NCI-H510A treated with DMSO at 0.1 percent for 48 hours (cell line): ENCODE measurements around the gene ERVFRD-1.
"Not testable (repeated sequence)": the region's sequence is repeated elsewhere in the genome, so short reads cannot be mapped to it uniquely, and the experiment has no call there.

Experiments used
- DNase-seq: peaks from one replicate; lab custom pipeline; 2025; lab: John Stamatoyannopoulos, UW

Gene ERVFRD-1

DNA sequence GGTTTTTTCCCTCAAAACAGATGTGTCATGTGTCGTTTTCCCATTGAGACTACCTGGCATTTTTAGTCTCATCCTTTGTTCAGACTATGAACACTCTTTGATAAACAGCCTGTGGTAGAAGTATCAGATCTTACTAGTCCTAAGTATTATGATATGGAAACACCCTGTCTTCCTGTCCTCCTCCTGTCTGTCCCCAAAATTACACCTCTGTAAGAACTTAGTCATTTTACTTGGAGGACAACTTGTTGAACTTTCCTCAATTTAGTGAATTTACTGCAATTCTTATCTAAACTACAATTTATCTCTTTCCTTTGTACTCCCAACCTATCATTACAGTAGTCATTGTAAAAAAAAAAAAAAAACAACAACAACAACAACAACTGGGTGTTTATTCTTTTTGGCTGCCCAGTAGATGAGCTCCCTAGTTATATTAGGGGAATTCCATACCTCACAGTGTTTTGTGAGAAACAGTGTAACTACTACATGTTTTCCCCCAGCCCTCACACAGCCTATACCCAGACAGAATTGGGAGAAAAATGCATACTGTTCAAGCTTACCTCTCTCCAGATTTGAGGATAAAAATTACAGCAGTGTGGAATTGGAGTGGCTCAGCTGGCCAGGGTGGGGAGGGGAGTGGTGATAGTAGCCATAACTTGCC is 18.5 kb upstream of the ERVFRD-1 start:
- DNase-seq, result no peak

DNA sequence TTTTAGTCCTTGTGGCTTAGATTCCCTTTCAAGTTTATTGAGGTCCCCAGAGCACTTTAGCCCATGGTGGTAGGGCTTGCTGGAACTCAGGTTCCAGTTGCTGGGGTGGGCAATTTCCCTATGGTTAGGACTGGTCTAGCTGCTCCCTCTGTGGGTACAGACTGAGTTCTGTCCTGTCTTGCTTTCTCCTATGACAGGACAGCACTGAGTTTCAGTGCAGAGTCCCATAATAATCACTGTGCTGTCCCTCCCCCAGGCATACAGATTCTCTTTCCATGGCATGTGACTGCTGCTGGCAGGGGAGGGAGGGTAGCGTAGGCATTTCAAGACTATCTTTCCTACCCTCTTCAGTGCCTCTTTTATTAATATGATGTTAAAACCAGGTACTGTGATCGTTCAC is 17.1 kb upstream of the ERVFRD-1 start:
- DNase-seq, result no peak

DNA sequence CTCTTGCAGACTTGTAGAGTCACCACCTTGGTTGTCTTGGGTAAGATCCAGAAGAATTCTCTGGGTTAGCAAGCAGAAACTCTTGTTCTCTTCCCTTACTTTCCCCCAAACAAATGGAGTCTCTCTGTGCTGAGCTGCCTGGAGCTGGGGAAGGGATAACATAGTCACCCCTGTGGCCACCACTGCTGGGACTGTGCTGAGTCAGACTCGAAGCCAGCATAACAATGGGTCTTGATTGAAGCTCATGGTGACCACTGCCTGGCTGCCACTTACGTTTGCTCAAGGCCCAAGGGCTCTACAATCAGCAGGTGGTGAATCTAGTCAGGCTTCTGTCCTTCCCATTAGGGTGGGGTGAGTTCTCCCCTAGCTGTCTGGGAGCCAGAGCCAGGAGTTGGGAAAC is 15.4 kb upstream of the ERVFRD-1 start:
- DNase-seq, result no peak

DNA sequence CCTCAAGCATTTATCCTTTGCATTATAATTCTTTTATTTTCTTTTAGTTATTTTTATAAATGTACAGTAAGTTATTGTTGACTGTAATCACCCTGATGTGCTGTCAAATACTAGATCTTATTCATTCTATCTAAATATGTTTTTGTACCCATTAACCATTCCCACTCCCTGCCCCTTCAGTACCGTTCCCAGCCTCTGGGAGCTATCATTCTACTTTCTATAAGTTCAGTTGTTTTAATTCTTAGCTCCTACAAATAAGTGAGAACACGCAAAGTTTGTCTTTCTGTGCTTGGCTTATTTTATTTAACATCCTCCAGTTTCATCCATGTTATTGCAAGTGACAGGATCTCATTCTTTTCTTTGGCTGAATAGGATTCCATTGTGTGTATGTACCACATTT is 12.5 kb upstream of the ERVFRD-1 start:
- DNase-seq, result no peak

DNA sequence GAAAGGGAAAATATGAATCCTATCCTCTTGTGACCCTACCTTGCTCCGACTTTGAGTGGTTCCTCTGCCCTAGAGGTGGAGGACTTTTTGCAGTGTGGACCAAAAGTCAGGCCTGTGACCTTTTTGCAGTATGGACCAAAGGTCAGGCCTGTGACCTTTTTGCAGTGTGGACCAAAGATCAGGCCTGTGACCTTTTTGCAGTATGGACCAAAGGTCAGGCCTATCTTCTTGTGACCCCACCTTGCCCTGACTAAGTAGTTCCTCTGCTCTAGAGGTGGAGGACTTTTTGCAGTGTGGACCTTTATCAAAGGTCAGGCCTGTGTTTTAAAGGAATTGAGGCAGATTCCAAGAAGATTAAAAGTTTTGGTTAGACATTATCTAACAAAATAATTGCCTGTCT is 10.9 kb upstream of the ERVFRD-1 start:
- DNase-seq, result no peak

DNA sequence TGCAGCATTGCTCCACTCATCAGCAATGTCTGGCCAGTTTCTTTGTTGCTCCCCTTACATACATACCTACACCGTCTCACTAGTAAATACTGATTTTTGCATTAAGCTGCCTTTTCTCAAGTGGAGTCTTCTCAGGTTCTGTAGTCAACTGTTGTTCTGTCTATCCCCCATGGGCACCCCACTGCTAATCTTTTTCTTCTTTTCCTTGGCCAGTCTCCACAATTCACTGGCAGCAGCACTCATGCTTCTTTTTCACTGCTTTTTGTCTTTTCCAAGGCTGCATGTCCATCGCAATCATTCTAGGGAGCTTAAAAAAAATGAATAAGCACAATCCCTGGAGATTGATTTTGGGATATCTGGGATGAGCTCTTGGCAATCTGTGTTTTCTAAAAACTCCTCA is 10.3 kb upstream of the ERVFRD-1 start:
- DNase-seq, result no peak

DNA sequence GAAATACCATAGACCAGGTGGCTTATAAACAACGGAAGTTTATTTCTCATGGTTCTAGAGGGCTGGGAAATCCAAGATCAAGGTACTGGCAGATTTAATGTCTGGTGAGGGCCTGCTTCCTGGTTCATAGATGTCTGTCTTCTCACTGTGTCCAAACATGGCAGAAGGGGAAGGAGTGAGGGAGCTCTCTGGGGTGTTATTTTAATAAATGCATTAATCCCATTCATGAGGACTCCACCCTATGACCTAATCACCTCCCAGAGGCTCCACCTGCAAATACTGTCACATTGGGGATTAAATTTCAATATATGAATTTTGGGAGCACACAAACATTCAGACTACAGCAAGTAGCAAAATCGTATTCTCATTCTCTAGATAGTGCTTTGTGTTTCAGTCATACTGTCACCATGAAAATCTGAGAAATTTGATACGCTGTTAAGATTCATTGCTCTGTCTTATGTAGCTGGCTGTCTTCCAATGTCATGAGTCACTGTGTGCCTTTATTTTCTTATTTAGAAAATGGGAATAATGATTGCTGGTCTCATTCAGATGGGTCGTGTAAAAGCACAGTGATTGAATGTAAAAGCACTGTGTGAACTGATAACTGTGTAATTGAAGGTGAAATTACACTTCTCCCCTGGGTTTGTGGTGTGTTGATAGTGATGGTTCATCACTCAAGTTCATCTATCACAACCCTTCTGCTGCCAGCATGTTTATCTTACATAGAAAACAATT is 8.9 kb upstream of the ERVFRD-1 start:
- no peak for DNase-seq

DNA sequence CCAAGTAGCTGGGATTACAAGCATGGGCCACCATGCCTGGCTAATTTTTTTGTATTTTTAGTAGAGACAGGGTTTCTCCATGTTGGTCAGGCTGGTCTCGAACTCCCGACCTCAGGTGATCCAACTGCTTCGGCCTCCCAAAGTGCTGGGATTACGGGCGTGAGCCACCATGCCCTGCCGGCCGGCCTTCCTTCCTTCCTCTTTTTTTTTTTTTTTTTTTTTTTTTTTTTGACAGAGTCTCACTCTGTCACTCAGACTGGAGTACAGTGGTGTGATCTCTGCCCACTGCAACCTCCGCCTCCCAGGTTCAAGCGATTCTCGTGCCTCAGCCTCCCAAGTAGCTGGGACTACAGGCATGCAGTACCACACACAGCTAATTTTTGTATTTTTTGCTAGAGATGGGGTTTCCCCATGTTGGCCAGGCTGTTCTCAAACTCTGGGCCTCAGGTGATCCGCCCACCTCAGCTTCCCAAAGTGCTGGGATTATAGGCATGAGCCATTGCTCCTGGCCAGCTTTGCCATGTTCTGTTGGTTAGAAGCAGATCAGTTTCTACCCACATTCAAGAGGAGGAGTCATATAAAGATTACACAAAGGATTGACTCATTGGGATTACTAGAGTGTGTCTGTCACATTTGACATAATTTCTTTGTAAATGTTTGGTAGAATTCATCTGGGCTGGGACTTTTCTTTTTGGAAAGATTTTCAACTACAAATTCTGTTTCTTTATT is 4.4 kb upstream of the ERVFRD-1 start:
- not testable (repeated sequence) for DNase-seq

DNA sequence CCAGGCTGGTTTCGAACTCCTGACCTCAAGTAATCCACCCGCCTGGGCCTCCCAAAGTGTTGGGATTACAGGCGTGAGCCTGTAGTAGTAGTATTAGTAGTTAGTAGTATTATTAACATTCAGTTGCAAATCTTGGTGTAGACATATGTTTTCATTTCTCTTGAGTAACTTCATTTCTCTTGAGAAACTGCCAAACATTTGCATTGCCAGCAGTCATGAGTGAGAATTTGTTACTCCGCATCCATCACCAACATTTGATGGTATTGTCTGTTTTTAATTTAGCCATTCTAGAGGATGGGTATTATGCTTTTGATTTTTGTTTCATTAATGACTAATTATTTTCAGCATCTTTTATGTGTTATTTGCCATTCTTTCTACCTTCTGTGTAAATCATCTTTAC is 1.5 kb upstream of the ERVFRD-1 start:
- DNase-seq, result no peak

DNA sequence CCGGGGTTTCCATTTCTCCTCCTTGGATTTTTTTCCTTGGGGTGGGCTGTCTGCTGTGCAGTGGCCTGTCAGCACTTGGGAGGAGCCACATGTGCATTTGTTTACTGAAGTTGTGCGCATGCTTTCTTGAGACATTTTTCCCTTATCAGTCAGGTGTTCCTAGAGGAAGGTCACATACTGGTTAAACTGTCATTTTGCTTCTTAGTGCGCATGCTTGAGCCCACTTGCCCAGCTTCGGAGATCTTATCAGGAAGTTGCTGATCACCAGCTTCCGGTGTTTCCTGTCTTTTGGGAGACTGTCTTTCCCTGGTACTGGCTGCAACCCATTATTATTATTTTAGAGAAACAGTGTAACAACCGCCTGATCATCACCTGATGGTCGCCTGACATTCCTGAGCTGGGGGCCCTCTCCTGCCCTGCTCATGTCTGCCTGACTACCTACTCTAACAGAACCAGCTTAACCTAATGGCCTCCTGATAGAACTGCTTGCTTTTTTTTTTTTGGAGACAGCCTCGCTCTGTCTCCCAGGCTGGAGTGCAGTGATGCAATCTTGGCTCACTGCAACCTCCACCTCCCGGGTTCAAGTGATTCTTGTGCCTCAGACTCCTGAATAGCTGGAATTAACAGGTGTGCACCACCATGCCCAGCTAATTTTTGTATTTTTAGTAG is 378 bp upstream of the ERVFRD-1 start:
- DNase-seq, result no peak

DNA sequence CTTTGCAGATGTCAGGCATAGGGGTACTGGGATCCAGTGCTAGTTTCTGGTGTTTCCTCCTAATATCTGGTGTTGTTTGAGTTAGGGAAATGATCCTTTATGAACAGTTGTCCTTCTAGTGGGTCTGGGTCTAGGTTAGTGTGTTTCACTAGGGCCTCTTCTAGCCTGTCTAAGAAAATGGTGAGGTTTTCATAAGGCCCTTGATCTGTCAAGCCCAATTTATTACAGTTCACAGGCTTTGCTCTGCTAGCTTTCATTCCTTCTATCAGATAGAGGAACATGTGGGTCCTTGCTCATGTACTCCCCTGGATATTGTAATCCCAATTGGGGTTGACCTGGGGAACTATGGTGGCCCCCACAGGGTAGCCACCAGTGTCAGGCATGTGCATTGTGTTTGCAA is 2.8 kb downstream of the ERVFRD-1 start:
- no peak for DNase-seq

DNA sequence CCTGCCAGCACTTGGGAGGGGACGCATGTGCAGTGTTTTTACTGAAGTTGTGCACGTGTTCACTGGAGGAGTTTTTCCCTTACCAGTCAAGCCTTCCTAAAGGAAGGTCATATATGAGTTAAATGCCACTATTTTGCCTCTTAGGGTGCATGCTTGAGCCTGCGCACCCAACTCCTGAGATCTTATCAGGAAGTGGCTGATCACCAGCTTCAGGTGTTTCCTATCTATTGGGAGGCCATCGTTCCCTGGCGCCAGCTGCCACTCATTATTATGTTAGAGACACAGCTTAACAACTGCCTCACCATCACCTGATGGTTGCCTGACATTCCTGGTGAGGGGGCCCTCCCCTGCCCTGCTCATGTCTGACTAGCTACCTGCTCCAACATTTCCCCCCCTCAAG is 8.5 kb downstream of the ERVFRD-1 start:
- DNase-seq, result no peak

DNA sequence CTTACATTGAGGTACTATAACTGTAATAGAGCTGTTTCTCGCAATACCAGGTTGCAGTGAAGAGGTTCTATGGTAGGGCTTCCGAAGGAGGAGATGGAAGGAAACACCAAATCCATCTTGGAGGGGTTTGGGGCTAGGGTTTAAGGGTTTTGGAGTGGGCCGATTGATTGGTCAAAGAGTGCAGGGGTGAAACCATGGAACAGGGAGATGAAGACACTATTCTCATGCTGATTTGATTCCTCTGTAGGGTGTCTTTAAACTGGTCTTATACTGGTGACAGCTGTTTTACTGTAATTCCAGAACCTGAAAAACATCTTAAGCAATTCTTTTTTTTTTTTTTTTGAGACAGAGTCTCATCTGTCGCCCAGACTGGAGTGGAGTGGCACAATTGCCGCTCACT is 10.1 kb downstream of the ERVFRD-1 start:
- DNase-seq, result no peak

DNA sequence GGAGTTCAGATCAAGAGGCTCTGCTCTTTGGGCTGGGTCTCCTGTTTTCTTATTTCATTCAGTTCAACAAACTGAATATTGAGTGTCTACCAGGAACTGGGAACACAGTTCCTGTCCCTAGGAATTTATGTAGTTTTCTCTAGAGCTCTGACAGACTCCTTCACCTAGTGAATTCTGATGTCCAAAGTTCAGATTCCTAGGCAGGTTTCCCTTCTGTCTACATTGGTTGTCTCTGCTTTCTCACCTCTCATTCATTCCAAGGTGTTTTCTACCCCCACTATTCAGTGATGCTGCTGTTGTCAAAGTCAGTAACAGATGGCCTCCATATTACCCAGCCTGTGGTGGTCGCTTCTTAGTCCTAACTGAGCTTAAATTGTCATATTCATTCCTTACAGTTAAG is 13.5 kb downstream of the ERVFRD-1 start:
- DNase-seq, result no peak

DNA sequence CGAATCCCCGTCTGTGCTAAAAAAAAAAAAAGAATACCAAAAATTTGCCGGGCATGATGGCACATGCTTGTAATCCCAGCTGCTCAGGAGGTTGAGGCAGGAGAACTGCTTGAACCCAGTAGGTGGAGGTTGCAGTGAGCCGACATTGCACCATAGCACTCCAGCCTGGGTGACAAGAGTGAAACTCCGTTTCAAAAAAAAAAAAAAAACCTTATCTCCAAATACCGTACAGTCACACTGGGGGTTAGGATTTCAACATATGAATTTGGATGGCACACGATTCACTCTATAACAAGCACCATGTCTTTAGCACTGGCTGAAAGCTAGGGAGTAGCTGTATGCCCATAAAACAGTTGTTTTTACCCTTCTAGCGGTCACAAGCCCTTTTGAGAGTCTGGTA is 14.0 kb downstream of the ERVFRD-1 start:
- DNase-seq, result no peak

DNA sequence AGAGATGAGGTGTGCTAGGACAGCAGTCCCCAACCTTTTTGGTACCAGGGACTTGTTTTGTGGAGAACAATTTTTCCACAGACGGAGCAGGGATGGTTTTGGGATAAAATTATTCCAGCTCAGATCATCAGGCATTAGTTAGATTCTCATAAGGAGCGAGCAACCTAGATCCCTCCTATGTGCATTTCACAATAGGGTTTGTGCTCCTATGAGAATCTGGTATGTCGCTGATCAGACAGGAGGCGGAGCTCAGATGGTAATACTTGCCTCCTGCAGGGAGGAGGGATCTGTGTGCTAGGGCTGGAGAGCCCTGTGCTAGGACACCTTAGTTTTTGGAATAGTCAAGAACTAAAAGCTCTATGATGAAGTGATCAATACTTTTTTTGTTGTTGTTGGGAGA is 15.4 kb downstream of the ERVFRD-1 start:
- no peak for DNase-seq

DNA sequence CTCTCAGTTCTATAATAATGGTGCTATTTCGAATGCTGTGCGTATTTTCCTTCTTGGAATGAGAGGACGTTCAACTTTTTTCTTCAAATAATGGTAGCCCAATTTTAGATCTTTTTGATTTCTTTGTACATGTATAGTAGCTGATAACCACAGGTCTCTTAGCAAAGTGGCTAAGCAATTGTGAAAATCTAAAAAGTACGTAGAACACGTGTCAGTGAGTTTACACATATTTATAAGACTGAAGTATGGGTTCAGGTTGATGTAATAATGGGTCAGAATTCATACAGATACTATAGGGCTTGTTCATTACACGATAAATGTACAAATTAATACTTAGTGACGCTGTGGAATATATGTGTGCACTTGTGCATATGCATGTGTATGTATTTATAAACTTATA is 16.6 kb downstream of the ERVFRD-1 start:
- DNase-seq, result no peak

DNA sequence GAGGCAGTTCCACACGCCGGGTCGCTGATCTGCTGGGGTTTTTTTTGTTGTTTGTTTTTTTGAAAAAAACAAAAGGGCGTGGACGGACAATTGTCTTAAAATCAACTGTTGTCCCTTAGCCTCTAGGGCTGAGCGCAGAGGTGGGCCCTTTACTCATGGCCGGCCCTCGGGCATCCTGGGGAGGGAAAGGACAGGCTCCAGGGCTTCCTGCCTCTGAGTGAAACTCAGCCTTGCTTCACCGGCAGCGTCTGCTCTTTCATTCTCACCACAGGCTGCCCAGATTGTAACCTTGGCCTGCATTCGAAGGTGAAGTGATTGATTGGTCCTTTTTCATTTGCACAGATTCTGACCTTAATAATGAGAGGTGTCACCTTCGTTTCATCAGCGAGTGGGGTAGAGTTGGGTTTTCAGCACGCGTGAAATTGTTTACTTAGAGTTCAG is 17.1 kb downstream of the ERVFRD-1 start:
- DNase-seq, result no peak

DNA sequence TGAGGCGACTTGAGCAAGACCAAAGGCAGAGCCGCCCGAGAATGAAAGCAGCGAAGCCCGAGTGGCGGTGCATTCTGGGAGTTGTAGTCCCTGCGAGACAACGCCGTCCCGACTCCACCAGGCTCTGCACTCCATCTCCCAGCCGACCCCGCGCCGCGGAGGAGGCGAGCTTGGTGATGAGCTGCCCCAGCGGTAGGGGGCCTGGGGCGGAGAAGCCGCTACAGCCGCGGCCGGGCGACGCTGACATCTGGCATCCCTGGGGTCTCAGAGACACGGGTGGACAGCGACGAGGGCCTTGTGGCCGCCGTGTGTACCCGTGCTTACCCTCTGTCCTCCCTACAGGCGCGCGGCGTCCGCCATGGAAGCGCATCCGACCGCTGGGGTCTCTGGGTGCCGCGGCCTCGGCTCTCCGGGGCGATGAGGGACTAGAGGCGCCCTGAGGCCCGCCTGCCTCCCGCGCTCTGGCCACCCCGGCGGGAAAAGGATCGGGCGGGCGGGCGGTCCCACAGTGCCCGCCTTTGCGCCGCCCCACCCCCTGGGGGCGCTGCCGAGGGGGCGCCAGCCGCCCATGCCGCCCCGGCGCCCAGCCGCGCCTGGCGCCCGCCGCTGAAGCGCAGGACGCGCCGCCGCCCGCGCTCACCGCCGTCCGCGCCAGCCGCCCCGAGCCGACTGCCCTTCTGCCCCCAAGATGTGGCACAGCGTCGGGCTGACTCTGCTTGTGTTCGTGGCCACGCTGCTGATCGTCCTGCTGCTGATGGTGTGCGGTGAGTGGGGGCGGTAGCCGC is 17.7 kb downstream of the ERVFRD-1 start, which contains the start of gene SMIM13:
SMIM13 (plus strand) TSS at position 209 of the 785 bp plus-strand sequence; CDS start at position 689, 480 bp downstream.
- DNase-seq, result peak; percentile 76

DNA sequence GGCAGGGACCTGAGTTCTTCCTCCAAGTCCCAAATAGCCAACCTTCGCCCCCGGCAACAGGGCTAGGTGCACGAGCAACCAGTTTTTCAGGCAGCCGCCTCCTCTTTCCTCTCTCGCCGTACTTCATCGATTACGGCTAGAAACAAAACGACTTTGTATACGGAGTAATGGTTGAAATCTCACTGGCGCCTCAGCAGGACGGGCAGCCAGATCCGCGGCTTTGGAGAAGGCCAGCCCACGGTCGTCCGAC is 18.2 kb downstream of the ERVFRD-1 start:
- DNase-seq, result no peak

DNA sequence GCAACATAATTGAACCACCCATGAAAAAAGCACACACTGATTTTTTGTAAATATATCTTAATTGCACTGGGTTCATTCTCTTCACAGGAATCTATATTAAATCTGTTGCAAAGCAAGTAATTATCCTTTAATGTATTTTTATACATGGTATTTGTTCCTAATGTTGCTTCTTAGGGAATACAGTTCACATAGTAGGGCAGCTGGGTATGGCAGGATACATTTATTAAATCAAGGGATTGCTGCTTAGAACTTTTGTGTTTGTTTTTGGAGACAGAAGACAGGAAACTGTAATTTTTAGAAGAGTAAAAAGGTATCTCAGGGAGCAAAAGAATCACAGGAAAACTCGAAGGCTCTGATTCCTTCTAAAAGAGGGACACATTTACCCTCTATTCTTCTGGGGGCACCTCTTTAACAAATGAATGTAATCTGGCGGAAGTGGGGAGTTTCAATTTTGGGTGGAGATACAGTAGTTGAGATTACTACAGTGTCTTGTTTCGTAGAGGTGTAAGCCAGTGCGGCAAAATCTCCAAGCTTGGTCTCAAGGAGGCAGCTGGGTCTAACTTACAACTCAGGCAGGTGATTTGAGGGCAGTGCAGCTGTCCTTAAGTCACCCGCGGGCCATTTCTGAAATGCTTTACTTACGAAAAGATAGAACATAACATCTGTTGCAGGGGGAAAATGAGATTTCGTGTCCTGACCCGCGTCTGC is 18.7 kb downstream of the ERVFRD-1 start:
- no peak for DNase-seq
